Cardiac fibroblast (primary cell): Measurements from ENCODE around the gene MTUS2.

Source experiments
- DNase-seq, 2 donors: peaks; one replicate each; pipeline versions ENCODE4 v3.0.0 to v3.0.0-alpha.2; 2010; ENCODE audit warnings: low read depth in 2 of 2
- H3K4me3 ChIP-seq, 2 donors: replicated peaks in 1 of 2; 1 replicate in 1 of 2; 2 replicates in 1 of 2; pipeline ENCODE4 v1.5.1; 2011; ENCODE audit warnings: low read depth in 2 of 2, low read length in 2 of 2, mild to moderate bottlenecking in 2 of 2, moderate library complexity in 1 of 2
- CTCF ChIP-seq: IDR thresholded peaks from one replicate; pipeline ENCODE4 v1.5.1; 2011; ENCODE audit warnings: low read depth, mild to moderate bottlenecking, low read length, inconsistent platforms

The MTUS2 gene

GRCh38 chr13:29527916-29528315 lies 707.8 kb downstream of the MTUS2 start:
- no peak for DNase-seq
- H3K4me3 ChIP-seq: no peak overlapping the region
- no peak for TF ChIP-seq CTCF

- H3K4me3 ChIP-seq: no peak overlapping the region
- TF ChIP-seq CTCF: no peak
- no peak for DNase-seq
Measured at GRCh38 chr13:29529754-29530153, 709.6 kb downstream of the MTUS2 start.

- no peak for TF ChIP-seq CTCF
Measured at GRCh38 chr13:29530901-29531300, 710.8 kb downstream of the MTUS2 start.

GRCh38 chr13:29532116-29532515 lies 712.0 kb downstream of the MTUS2 start:
- no peak overlapping the region for H3K4me3 ChIP-seq
- no peak for TF ChIP-seq CTCF
- DNase-seq: no peak

More at GRCh38 chr13:29530901-29531300, 710.8 kb downstream of the MTUS2 start:
- DNase-seq: no peak
- H3K4me3 ChIP-seq: no peak overlapping the region

- DNase-seq: no peak
- TF ChIP-seq CTCF: no peak
- H3K4me3 ChIP-seq: no peak overlapping the region
Measured at GRCh38 chr13:29532821-29533220, 712.7 kb downstream of the MTUS2 start.

- DNase-seq: no peak
- TF ChIP-seq CTCF: no peak
- H3K4me3 ChIP-seq: no peak overlapping the region
Measured at GRCh38 chr13:29534083-29534482, 713.9 kb downstream of the MTUS2 start.
